ENCODE results near the gene CFC1.
"Not testable (repeated sequence)": the region's sequence is repeated elsewhere in the genome, so short reads cannot be mapped to it uniquely, and the experiment has no call there.

DNA sequence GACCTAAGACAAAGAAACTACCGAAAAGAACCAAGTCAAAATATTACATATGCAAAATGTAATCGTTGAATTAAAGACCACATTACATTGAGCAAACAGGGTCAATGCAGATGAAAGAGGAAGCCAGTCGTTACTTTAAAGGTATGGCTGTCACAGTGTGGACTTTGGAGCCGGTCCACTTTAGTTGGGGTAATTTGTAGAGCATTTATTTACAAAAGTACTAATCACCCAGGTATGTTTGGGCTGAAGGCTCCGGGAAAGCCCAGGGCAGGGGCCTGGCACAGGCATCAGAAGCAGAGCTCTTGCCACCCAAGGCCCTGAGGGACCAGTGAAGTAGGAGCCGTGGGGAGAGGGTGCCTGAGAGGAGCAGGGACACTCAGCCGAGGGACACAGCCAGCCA lies 15.8 kb downstream of the CFC1 start:
- not testable (repeated sequence) for TF ChIP-seq EZH2 (IDR thresholded peaks at IDR 0.05; ENCODE audit: low read depth, unreplicated experiment); CREB1 (CRISPR knock-in tag; IDR thresholded peaks at IDR 0.05; ENCODE audit: low read depth); POLR2AphosphoS5 (IDR thresholded peaks at IDR 0.05; ENCODE audit: low read depth)
- TF ChIP-seq, protein P1, sequence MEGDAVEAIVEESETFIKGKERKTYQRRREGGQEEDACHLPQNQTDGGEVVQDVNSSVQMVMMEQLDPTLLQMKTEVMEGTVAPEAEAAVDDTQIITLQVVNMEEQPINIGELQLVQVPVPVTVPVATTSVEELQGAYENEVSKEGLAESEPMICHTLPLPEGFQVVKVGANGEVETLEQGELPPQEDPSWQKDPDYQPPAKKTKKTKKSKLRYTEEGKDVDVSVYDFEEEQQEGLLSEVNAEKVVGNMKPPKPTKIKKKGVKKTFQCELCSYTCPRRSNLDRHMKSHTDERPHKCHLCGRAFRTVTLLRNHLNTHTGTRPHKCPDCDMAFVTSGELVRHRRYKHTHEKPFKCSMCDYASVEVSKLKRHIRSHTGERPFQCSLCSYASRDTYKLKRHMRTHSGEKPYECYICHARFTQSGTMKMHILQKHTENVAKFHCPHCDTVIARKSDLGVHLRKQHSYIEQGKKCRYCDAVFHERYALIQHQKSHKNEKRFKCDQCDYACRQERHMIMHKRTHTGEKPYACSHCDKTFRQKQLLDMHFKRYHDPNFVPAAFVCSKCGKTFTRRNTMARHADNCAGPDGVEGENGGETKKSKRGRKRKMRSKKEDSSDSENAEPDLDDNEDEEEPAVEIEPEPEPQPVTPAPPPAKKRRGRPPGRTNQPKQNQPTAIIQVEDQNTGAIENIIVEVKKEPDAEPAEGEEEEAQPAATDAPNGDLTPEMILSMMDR (conservative IDR thresholded peaks at IDR 0.05; ENCODE audit: low read depth in 2 of 2) = not testable (repeated sequence)

Data from GM23338 (cell line).